ENCODE measurements around the gene ZNF8.
A peak's percentile ranks its signal among the peaks of the same experiment; 100 is the strongest.

ZNF8 gene

GRCh38 chr19:58296104-58296503 lies 17.3 kb downstream of the ZNF8 start:
- no peak for TF ChIP-seq CTCF (IDR thresholded peaks at IDR 0.05; ENCODE audit: insufficient read depth, missing control alignments)
- no peak for FAIRE-seq
- no peak for DNase-seq (ENCODE audit: insufficient read length, low spot score)

GRCh38 chr19:58300620-58301019 lies 21.9 kb downstream of the ZNF8 start:
- no peak for DNase-seq (ENCODE audit: insufficient read length, low spot score)
- FAIRE-seq, result no peak
- no peak for TF ChIP-seq CTCF (IDR thresholded peaks at IDR 0.05; ENCODE audit: insufficient read depth, missing control alignments)

GRCh38 chr19:58304255-58304654 lies 25.5 kb downstream of the ZNF8 start:
- no peak for TF ChIP-seq CTCF (IDR thresholded peaks at IDR 0.05; ENCODE audit: insufficient read depth, missing control alignments)
- FAIRE-seq (no peak), DNase-seq (ENCODE audit: insufficient read length, low spot score) (no peak)

GRCh38 chr19:58304748-58305064 lies 26.0 kb downstream of the ZNF8 start:
- FAIRE-seq, result no peak
- no peak for DNase-seq (ENCODE audit: insufficient read length, low spot score)
- TF ChIP-seq CTCF (IDR thresholded peaks at IDR 0.05; ENCODE audit: insufficient read depth, missing control alignments), result no peak

GRCh38 chr19:58305065-58305931 lies 26.5 kb downstream of the ZNF8 start, which contains the start of gene ERVK3-1:
ERVK3-1 (plus strand) TSS chr19:58305377; CDS start chr19:58312169, 6,792 bp downstream.
- TF ChIP-seq CTCF (IDR thresholded peaks at IDR 0.05; ENCODE audit: insufficient read depth, missing control alignments), result no peak
- DNase-seq (ENCODE audit: insufficient read length, low spot score) (peak; percentile 57), FAIRE-seq (no peak)

- TF ChIP-seq CTCF (IDR thresholded peaks at IDR 0.05; ENCODE audit: insufficient read depth, missing control alignments), result no peak
- FAIRE-seq (no peak), DNase-seq (ENCODE audit: insufficient read length, low spot score) (no peak)
Measured at GRCh38 chr19:58305932-58306323, 27.2 kb downstream of the ZNF8 start.

- FAIRE-seq, result no peak
- no peak for TF ChIP-seq CTCF (IDR thresholded peaks at IDR 0.05; ENCODE audit: insufficient read depth, missing control alignments)
- no peak for DNase-seq (ENCODE audit: insufficient read length, low spot score)
Measured at GRCh38 chr19:58307736-58308135, 29.0 kb downstream of the ZNF8 start.

Measured in D721Med (cell line).